B cell (primary cell): ENCODE data around the gene SENP1. TPM values are rescaled to one million over a fixed set of nuclear protein-coding genes. Genes with fewer than 3 reads are reported as not detected.

Source experiments
- ATAC-seq: fragments of 200-7000 bp; cut with Tn5 transposase; one replicate; pipeline ENCODE4 v1.10.0; 2021; ENCODE audit warnings: low read depth, mild to moderate bottlenecking, moderate number of reproducible peaks, moderate library complexity
- CTCF ChIA-PET: fragments of 350-600 bp; sonication (Branson Sonifier 250); formaldehyde crosslinking; loops from one replicate; lab custom pipeline; 2021; ENCODE audit warnings: antibody characterized with exemption, inconsistent platforms; lab: Charles Lee
- POLR2A ChIA-PET: fragments of 350-600 bp; sonication (Branson Sonifier 250); formaldehyde crosslinking; loops from one replicate; lab custom pipeline; 2021; ENCODE audit warnings: antibody characterized with exemption; lab: Charles Lee
- DNase-seq: peaks from one replicate; pipeline ENCODE4 v3.0.0; 2013
- H2AFZ ChIP-seq: 2 replicates; pipeline ENCODE4 v1.6.1; 2012; ENCODE audit warnings: mild to moderate bottlenecking, low read depth, low read length; ENCODE audit not compliant: insufficient read depth, poor library complexity, severe bottlenecking
- H3K27ac ChIP-seq, 2 donors: 1 replicate in 1 of 2; 2 replicates in 1 of 2; pipeline ENCODE4 v1.5.1; 2012 to 2013; ENCODE audit warnings: low read length in 2 of 2, mild to moderate bottlenecking in 2 of 2, moderate library complexity in 1 of 2
- H3K27me3 ChIP-seq, 4 experiments: fragments of 200-600 bp in 1 of 4; sonication (generic) in 1 of 4; replicated peaks in 1 of 4; 1 replicate in 2 of 4; 2 replicates in 2 of 4; pipeline versions ENCODE4 v1.6.1 to v1.7.0; 2013 to 2016; ENCODE audit warnings: low read length in 3 of 4, mild to moderate bottlenecking in 2 of 4, mixed read lengths in 1 of 4, moderate library complexity in 1 of 4; ENCODE audit not compliant: insufficient read depth in 4 of 4, control insufficient read depth in 3 of 4; ENCODE audit errors: control extremely low read depth in 1 of 4
- H3K36me3 ChIP-seq, 2 experiments: replicated peaks in 1 of 2; 1 replicate in 1 of 2; 2 replicates in 1 of 2; pipeline versions ENCODE4 v1.6.1 to v1.7.1; 2013; ENCODE audit warnings: low read length in 1 of 2; ENCODE audit not compliant: insufficient read depth in 2 of 2, control insufficient read depth in 1 of 2; ENCODE audit errors: control extremely low read depth in 1 of 2, extremely low read depth in 1 of 2
- H3K4me1 ChIP-seq, 2 donors: fragments of 200-600 bp in 1 of 2; sonication (generic) in 1 of 2; 1 replicate in 1 of 2; 2 replicates in 1 of 2; pipeline versions ENCODE4 v1.5.1 to v1.6.1; 2013 to 2017; ENCODE audit warnings: low read length in 2 of 2; ENCODE audit not compliant: control insufficient read depth in 2 of 2, insufficient read depth in 2 of 2
- H3K4me2 ChIP-seq: replicated peaks from 2 replicates; pipeline ENCODE3; 2012; ENCODE audit warnings: mild to moderate bottlenecking, low read depth, low read length; ENCODE audit not compliant: poor library complexity, severe bottlenecking
- H3K4me3 ChIP-seq, 5 experiments: fragments of 200-600 bp in 1 of 5; sonication (generic) in 1 of 5; 1 replicate in 3 of 5; 2 replicates in 2 of 5; pipeline versions ENCODE4 v1.5.1 to v1.7.0; 2011 to 2016; ENCODE audit warnings: low read length in 4 of 5, mild to moderate bottlenecking in 4 of 5, low read depth in 2 of 5, control low read depth in 1 of 5, moderate library complexity in 1 of 5; ENCODE audit not compliant: insufficient read depth in 1 of 5; ENCODE audit errors: control extremely low read depth in 1 of 5, extremely low read depth in 1 of 5
- H3K79me2 ChIP-seq: fragments of 200-600 bp; sonication (generic); one replicate; pipeline ENCODE4 v1.6.0; 2016; ENCODE audit warnings: low read length; ENCODE audit not compliant: control insufficient read depth, insufficient read depth
- H3K9ac ChIP-seq: fragments of 200-600 bp; sonication (generic); 2 replicates; pipeline ENCODE4 v1.6.1; 2017; ENCODE audit warnings: mild to moderate bottlenecking, low read length, moderate library complexity
- H3K9me3 ChIP-seq, 3 donors: one replicate each; pipeline versions ENCODE4 v1.6.1 to v1.7.1; 2013; ENCODE audit warnings: low read length in 2 of 3; ENCODE audit not compliant: control insufficient read depth in 2 of 3, insufficient read depth in 1 of 3; ENCODE audit errors: control extremely low read depth in 1 of 3
- H4K20me1 ChIP-seq: 2 replicates; pipeline ENCODE4 v1.6.0; 2012; ENCODE audit warnings: mild to moderate bottlenecking, low read length; ENCODE audit not compliant: insufficient read depth, control insufficient read depth, poor library complexity, severe bottlenecking
- H3K27ac Mint-ChIP-seq: one replicate; pipeline ENCODE4 v1.8.0; 2021; ENCODE audit warnings: mixed read lengths
- H3K27me3 Mint-ChIP-seq: one replicate; pipeline ENCODE4 v1.8.0; 2021; ENCODE audit warnings: mixed read lengths
- H3K4me1 Mint-ChIP-seq: one replicate; pipeline ENCODE4 v1.8.0; 2021; ENCODE audit warnings: mixed read lengths
- H3K4me3 Mint-ChIP-seq: one replicate; pipeline ENCODE4 v1.8.0; 2021; ENCODE audit warnings: mixed read lengths
- H3K9me3 Mint-ChIP-seq: one replicate; pipeline ENCODE4 v1.8.0; 2022; ENCODE audit warnings: mixed read lengths; ENCODE audit not compliant: insufficient read depth
- CTCF ChIP-seq: fragments of 200-600 bp; IDR thresholded peaks from one replicate; pipeline ENCODE4 v1.8.0; 2022; ENCODE audit warnings: antibody characterized with exemption, mild to moderate bottlenecking
- EZH2 ChIP-seq: IDR thresholded peaks from 2 replicates; pipeline ENCODE4 v1.6.1; 2012; ENCODE audit warnings: borderline replicate concordance, low read depth, mild to moderate bottlenecking, moderate library complexity, low read length; ENCODE audit not compliant: insufficient read depth, poor library complexity, severe bottlenecking
- WGBS: methylation state at CpG from one replicate; pipeline ENCODE4 v1.1.5; 2013; ENCODE audit warnings: missing lambda C conversion rate; ENCODE audit not compliant: insufficient coverage; 5-methylcytosine and 5-hydroxymethylcytosine counted together
- intact Hi-C: fragments of 100-400 bp; cut with micrococcal nuclease; formaldehyde crosslinking; loops from one replicate; pipeline ENCODE4 v1.10.0; 2022
- polyA plus RNA-seq: library from polyadenylated mRNA; depleted of rRNA; stranded (reverse); fragments of >200 nt; gene quantifications from 2 replicates; pipeline ENCODE4 v1.2.3, GENCODE V29; 2012
- total RNA-seq, 2 donors: library from RNA; stranded (reverse); fragments of 120-200 nt in 1 of 2; gene quantifications; 1 replicate in 1 of 2; 2 replicates in 1 of 2; pipeline versions ENCODE4 v1.2.3 to v1.2.4, GENCODE V29; 2013 to 2022

Gene SENP1
- total and polyA plus RNA-seq, 2 donors (not counting 1 experiment from before 2014, with no cell fraction given): 7.3 to 44.8 TPM

DNA sequence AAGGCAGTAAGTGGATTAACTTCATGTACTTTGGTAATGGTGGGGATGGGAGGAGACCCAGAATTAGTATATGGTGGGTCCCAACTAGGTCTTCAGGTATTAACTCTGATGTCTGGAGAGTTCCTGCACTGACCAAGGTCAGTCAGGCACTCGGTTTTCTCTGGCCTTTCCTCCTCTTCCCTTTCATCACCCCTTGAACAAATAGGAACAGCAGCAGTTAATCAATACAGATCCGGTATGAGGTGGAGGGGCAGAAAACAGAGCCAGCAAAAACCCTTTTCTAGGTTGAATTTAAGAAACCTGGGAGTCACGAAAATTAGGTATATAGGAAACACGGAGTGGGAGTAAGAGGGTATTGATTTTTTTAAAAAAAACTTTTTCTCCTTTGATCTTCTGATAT, 17.3 kb upstream of the SENP1 start:
- no peak overlapping the region for H3K27ac Mint-ChIP-seq
- Histone ChIP-seq H3K4me2 (no peak overlapping the region), H3K27ac (no peak overlapping the region), H3K9me3 (no peaks in the 10 kb centered on the region), H3K4me3 (no peak overlapping the region), H4K20me1 (no peaks in the 10 kb centered on the region), H3K79me2 (peaks cover 8% of the 10 kb centered on the region), H3K27me3 (no peaks in the 10 kb centered on the region), H3K9ac (no peak overlapping the region), H2AFZ (no peak overlapping the region), H3K36me3 (peaks cover 0 to 18% of the 10 kb centered on the region in 2 experiments), H3K4me1 (peaks cover 7 to 12% of the 10 kb centered on the region in 2 donors)
- TF ChIP-seq CTCF: no peak
- TF ChIP-seq EZH2: no peak
- peaks cover 19% of the 10 kb centered on the region for H3K4me1 Mint-ChIP-seq
- no peak overlapping the region for H3K4me3 Mint-ChIP-seq
- intact Hi-C loops: no loop called here
- DNase-seq (no peak), ATAC-seq (no peak)
- H3K27me3 Mint-ChIP-seq: no peaks in the 10 kb centered on the region
- no peaks in the 10 kb centered on the region for H3K9me3 Mint-ChIP-seq
- POLR2A ChIA-PET: no interaction called here
- CTCF ChIA-PET: no interaction called here
- no CpG with 5 or more reads among the region's 4 CpGs for WGBS

GRCh38 chr12:48122065-48122834, 16.4 kb upstream of the SENP1 start:
- H3K36me3 ChIP-seq: peaks cover 0 to 15% of the 10 kb centered on the region in 2 experiments
- Mint-ChIP-seq H3K27ac (no peak overlapping the region), H3K4me3 (no peak overlapping the region), H3K9me3 (no peaks in the 10 kb centered on the region), H3K27me3 (no peaks in the 10 kb centered on the region), H3K4me1 (peaks cover 19% of the 10 kb centered on the region)
- ATAC-seq: no peak
- ChIA-PET POLR2A (no interaction called here), CTCF (no interaction called here)
- no peak for DNase-seq
- H3K27me3 ChIP-seq: no peaks in the 10 kb centered on the region
- no peaks in the 10 kb centered on the region for H3K9me3 ChIP-seq
- H4K20me1 ChIP-seq: no peaks in the 10 kb centered on the region
- H3K4me2 ChIP-seq: no peak overlapping the region
- no peak overlapping the region for H2AFZ ChIP-seq
- H3K4me1 ChIP-seq: peaks cover 7 to 12% of the 10 kb centered on the region in 2 donors
- WGBS: 100% methylated on average over 1 of the region's 2 CpGs
- intact Hi-C loops: no loop called here
- no peak overlapping the region for H3K9ac ChIP-seq
- peaks cover 8% of the 10 kb centered on the region for H3K79me2 ChIP-seq
- TF ChIP-seq CTCF: no peak
- H3K27ac ChIP-seq: no peak overlapping the region
- H3K4me3 ChIP-seq: no peak overlapping the region
